DMS114 treated with DMSO at 0.1 percent for 48 hours (cell line): ENCODE measurements around the gene USP4.
"Not testable (repeated sequence)": the region's sequence is repeated elsewhere in the genome, so short reads cannot be mapped to it uniquely, and the experiment has no call there.

Experiments
- DNase-seq: peaks from one replicate; lab custom pipeline; 2025; ENCODE audit not compliant: unreplicated experiment; lab: John Stamatoyannopoulos, UW

Gene USP4

GRCh38 chr3:49339941-49340800 is at the start of gene USP4:
Gene USP4 (minus strand): TSS chr3:49340053. CDS start chr3:49340024, 29 bp downstream.
- peak; percentile 64 for DNase-seq

- no peak for DNase-seq
Measured at GRCh38 chr3:49389297-49389696, 49.4 kb upstream of the USP4 start.

GRCh38 chr3:49388289-49388820 is 48.5 kb upstream of the USP4 start:
- DNase-seq, result no peak

- DNase-seq, result no peak
Measured at GRCh38 chr3:49387721-49388120, 47.9 kb upstream of the USP4 start.

- no peak for DNase-seq
Measured at GRCh38 chr3:49386056-49386756, 46.4 kb upstream of the USP4 start.

GRCh38 chr3:49385617-49386016 is 45.8 kb upstream of the USP4 start:
- no peak for DNase-seq

GRCh38 chr3:49383387-49383786 is 43.5 kb upstream of the USP4 start:
- no peak for DNase-seq

- no peak for DNase-seq
Measured at GRCh38 chr3:49378249-49378895, 38.5 kb upstream of the USP4 start.

GRCh38 chr3:49377483-49377882 is 37.6 kb upstream of the USP4 start:
- no peak for DNase-seq

GRCh38 chr3:49371946-49372345 is 32.1 kb upstream of the USP4 start:
- no peak for DNase-seq

GRCh38 chr3:49370585-49371290 is 30.9 kb upstream of the USP4 start:
- DNase-seq, result no peak

GRCh38 chr3:49362561-49362960 is 22.7 kb upstream of the USP4 start:
- DNase-seq, result no peak

GRCh38 chr3:49359623-49360022 is 19.8 kb upstream of the USP4 start:
- DNase-seq, result no peak

GRCh38 chr3:49358884-49359225 is 19.0 kb upstream of the USP4 start:
- no peak for DNase-seq

- peak; percentile 85 for DNase-seq
Measured at GRCh38 chr3:49358217-49358883, 18.5 kb upstream of the USP4 start, which contains the start of gene GPX1. Gene GPX1 (minus strand): TSS chr3:49358353. CDS start chr3:49358278, 75 bp downstream.

- not testable (repeated sequence) for DNase-seq
Measured at GRCh38 chr3:49357443-49358216, 17.8 kb upstream of the USP4 start.

GRCh38 chr3:49357095-49357442 is 17.2 kb upstream of the USP4 start:
- not testable (repeated sequence) for DNase-seq

- DNase-seq, result no peak
Measured at GRCh38 chr3:49352890-49353421, 13.1 kb upstream of the USP4 start.

- DNase-seq, result no peak
Measured at GRCh38 chr3:49352281-49352680, 12.4 kb upstream of the USP4 start.
